Activated gamma-delta T cell treated with Interleukin-2 at 50 U/mL for 16 hours (primary cell): Measurements from ENCODE around the gene INPP5J.
"Not testable (repeated sequence)": the region's sequence is repeated elsewhere in the genome, so short reads cannot be mapped to it uniquely, and the experiment has no call there.

ENCODE experiments used
- DNase-seq: peaks from one replicate; pipeline ENCODE4 v3.0.0-alpha.2; 2020

INPP5J gene

DNA sequence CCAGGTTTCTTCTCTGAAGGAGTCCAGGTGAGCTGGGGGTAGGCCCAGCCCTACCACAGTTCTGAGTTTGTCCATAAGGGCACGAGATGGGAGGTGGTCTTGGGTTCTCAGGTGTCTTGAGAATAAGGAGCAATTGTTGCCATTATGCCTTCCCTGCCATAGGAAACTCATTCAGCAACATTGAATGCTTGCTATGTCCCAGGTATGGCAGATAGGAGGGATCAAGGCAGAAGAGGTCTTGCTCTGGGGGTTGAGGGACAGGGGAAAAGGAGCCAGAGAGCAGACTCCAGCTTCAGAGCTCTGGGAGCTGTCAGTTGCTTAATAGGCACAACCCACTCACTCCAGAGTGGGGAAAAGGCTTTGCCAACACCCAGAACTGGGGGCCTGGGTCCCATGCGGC lies 19.7 kb upstream of the INPP5J start:
- DNase-seq, result no peak

DNA sequence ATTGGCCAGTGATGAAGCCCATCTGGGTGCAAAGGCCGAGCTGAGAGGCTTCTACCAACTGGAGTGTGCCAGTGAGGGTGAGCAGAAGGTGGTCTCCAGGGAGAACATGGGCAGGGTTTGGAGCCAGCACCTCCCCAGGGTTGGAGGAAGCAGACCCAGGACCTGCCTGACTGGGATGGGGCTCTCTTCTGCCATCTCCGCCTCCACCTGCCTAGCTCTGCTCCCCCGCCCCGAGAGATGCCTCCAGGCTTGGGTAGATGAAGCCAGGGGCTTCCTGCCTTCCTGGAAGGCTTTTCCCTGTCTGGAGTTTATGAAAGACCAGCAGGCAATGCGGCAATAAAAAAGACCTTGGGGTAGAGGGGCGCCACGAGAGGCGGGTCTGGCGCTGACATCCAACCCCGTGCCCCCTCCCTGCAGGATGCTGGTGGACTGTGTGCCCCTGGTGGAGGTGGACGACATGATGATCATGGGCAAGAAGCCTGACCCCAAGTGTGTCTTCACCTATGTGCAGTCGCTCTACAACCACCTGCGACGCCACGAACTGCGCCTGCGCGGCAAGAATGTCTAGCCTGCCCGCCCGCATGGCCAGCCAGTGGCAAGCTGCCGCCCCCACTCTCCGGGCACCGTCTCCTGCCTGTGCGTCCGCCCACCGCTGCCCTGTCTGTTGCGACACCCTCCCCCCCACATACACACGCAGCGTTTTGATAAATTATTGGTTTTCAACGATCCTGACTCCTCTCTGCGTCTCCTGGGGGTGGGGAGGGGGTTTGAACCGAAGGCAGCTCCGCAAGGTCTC lies 18.7 kb upstream of the INPP5J start:
- DNase-seq, result no peak

DNA sequence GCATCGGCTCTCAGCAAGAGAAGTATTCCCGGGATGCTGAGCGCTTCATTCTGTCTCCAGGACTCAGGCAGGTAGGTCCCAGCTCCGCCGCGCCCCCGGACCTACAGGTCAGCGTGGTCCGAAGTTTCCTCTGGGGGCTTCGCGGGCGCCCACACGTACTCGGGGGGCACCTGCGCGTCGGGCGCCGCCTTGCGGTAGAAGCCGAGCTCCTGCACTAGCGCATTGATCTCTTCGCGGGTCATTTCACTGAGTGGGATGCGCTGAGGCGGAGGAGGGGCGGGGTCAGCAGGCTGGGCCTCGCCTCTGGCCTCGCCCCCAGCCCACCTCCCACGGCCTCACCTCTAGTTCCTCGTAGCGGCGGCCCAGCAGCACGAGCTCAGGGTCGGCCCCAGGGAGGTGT lies 17.9 kb upstream of the INPP5J start:
- DNase-seq, result no peak

DNA sequence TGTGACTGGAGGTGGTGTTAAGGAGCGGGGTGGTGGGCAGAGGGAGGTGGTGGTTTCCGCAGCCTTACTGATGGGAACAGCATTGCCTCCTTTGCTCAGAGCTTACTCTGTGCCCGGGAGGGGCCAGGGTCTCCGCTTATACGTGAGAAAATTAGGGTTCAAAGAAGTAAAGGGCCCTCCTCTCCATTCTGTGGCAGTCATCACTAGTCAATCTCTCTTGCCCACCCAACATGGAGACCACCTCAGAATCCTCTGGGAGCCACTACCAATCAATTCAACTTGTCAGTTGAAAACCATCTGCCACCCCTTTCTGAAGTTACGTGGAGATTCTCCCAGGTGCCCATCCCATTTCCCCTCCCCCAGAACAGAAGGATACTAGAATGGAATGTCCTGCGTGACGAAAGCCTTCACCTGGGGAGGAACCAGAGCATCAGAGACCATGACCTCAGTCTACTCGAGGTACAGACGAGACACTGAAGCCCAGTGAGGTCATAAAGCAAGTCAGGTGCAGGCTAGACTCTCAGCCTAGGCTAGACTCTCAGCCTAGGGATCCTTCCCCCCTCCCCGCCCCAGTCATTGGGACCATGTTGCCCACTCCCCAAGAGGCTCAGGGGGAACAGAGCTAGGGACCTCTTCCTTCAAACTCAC lies 17.4 kb upstream of the INPP5J start:
- DNase-seq, result no peak

DNA sequence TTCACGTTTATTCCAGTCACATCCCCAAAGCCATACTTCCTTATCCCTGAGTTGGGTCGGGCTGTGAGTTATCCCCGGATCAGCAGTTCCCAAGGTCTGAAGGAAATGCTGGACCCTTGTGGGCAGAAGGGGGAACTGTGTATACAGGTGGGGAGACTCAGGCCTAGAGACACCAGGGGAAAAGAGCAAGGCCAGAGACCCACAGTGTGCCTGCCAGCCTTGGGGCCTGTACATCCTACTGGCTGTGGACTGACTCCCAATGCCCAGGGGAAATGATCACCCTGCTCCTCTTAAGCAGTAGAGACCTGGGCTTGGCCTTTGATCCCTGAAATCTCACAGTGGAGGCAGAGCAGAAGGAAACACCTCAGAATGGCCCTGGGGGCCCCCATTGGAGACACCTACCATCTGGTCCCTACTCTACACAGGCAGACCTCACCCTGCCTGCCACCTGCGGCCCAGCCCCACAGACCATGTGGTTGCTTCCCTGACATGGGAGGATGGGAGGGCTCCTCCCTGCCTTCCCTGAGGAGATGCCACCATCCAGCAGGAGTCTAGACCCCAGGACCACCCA lies 16.7 kb upstream of the INPP5J start:
- DNase-seq, result no peak

DNA sequence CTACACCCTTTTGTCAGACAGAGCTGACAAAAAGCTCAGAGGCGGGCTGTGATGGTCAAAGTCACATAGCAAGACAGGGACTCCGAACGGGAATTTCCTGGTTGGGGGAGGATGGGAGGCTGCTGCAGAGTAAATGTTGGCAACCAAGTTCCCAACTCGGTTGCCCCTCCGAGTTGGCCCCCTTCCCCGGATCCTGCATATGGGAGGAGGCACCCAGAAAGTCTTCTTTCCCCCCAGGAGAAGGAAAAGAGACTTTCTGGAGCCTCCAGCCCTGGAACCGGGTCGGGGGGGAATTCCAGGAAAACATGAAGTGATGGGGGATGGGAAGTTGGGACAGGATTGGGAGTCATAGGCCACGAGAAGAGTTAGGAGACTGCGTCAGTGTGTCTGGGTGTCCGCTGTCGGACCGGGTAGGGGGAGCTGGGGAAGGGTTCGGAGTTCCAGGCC lies 16.0 kb upstream of the INPP5J start:
- no peak for DNase-seq

DNA sequence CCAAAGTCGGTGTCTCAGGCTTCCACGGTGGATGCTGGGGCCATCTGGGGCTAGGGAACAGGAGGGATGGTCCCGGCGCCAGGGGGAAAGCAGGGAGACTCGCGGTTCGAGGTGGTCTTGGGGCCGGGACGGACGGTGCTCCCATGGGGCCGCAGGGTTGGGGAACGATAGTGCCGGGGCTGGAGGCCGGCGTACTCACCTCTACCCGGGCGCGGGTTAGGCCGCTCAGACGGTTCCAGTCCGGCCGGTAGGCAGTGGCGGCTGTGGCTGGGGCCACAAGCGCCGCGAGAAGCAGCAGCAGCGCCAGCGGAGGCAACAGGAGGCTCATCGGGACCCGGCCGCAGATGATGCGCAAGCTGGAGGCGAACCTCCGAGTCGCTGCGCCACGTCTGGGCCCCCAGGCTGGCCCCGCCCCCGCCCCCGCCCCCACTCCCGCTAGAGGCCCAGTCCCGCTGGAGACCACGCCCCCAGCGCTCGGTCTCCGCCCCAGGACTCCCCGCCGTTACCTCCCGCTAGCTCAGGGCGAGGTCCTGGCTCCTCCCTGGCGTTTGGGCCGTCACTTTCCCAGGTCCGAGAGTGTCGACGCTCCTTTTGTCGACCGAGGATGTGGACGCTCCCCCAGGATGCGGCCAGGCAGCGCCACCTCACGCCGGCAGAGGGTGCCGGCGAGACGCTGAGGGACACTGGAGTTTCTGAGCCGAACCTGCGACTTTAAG lies 15.4 kb upstream of the INPP5J start, which contains the start of gene SELENOM:
SELENOM (minus strand) TSS at position 391 of the 716 bp plus-strand sequence; CDS start at position 328, 63 bp downstream.
- DNase-seq, result peak; percentile 78

DNA sequence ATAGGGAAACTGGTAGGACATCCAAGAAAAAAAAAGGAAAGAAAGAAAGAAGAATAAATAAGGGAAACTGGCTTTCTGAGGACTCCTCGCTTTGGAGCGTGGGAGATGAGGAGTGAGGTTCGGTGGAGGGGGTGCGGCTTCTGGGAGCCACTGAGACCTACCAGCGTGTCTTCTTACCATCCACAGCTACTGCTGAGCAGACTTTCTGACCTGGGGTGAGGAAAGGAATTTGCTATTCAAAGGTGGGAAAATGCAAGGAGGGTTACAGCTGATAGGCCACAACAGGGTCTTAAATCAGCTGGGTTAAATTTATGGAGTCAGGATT lies 14.9 kb upstream of the INPP5J start:
- DNase-seq, result no peak

DNA sequence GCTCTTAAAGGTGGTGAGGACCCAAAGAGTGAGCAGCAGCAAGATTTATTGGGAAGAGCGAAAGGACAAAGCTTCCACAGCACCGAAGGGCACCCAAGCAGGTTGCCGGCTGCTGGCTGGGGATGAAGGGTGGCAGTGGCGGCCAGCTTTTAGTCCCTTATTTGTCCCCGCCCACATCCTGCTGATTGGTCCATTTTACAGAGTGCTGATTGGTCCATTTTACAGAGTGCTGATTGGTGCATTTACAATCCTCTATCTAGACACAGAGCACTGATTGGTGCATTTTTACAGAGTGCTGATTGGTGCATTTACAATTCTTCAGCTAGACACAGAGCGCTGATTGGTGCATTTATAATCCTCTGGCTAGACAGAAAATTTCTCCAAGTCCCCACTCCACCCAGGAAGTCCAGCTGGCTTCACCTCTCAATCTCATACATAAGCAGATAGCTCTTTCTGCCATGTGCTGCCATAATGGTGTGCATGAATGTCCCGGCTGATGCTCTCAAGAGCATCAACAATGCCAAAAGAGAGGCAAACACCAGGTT lies 10.1 kb upstream of the INPP5J start:
- DNase-seq, result not testable (repeated sequence)

DNA sequence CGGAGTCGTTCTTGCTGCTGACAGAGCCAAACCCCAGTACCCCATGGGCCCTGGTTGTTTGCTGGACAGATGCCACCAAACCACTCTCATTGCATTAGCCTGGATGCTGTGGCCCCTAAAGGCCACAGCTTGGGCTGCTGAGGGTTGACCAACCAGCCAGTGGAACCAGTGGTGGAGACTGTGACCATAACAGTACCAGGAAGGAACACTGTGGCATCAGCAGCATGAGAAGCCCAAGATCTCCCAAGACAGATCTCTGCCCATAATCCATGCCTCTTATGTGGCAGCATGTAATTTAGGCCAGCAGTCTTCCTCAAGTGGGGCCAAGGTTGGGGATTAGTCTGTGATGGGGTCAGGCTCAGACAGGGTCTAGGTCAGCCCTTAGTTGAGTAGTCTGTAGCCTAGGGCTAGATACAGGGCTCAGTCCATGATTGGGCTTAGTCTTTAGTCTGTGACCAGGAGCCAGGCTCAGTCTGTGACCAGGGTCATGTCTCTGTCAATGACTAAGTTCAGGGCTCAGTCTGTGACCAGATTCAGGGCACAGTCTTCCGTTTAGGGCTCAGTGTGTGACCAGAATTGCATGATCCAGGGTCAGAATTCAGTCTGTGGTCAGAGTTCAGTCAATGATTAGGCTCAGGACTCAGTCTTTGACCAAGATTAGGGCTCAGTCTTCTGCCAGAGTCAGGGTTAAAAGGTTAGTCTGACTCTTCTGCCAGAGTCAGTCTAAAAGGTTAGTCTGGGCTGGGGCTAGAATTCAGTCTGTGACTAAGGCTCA lies 4.5 kb upstream of the INPP5J start:
- DNase-seq, result no peak

DNA sequence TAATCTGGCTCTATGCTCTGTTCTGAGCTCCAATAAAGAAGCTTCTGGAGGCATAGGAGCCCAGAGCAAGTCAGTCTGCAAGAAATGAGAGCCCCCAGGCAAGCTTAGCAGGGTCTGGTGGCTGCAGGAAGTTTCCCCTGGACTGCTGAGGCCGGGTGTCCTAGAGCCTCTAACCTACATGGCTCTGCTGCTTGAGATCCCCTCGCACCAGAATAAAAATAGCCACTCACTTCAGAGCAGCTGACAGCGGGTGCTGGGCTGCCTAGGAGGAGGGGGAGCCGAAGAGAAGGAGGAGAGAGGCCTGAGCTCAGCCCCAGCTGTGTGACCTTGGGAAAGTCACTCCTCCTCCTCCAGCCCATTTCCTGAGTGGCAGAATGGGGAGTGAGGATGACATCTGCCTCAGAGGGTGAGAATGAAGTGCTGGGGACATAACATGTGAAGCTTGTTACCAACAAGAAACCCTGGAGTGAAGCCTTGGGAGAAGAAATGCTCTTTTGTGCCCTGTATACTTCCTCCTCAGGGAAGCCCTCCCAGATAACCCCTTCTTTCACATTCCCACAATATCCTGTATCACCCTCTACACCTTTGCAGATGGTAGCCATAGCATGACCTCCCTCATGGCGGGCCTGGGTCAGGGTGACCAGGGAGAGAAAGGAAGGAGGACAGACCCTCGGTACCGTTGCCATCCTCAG lies 3.6 kb upstream of the INPP5J start:
- DNase-seq, result no peak

DNA sequence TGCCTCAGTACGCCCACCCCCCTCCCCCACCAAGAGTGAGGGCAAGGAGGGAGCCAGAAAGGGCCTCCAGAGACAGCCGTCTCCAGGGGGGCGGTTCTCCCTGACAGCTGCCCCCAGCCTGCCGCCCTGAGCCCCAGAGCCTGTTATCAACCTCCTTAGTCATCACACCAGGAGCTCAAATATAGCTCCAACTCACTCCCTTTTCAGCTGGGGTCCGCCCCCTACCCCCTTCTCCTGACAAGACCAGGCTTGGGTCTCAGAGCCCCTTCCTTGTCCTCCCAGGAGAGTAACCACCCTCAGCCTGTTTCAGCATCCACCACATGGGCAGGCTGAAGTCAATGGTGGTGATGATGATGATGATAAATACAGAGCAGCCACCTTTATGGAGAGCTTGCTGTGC lies 2.5 kb upstream of the INPP5J start:
- DNase-seq, result no peak

DNA sequence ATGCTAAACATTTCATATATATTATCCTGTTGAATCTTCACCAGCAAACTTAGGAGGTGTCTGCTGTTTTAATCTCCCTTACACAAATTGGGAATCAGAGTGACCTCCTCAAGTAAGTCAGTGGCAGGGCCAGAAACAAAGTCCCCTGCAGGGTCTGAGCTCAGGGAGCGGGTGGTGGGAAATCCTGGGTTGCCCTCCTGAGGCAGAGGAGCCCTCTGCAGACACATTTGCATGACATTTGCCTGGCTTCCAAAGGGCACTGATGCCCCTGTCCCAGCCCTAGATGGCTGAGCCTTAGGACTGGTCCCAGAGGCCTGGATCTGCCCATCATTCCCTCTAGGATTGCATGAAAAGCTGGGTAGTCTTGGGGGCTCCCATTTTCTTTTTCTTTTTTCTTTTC lies 2.1 kb upstream of the INPP5J start:
- no peak for DNase-seq

DNA sequence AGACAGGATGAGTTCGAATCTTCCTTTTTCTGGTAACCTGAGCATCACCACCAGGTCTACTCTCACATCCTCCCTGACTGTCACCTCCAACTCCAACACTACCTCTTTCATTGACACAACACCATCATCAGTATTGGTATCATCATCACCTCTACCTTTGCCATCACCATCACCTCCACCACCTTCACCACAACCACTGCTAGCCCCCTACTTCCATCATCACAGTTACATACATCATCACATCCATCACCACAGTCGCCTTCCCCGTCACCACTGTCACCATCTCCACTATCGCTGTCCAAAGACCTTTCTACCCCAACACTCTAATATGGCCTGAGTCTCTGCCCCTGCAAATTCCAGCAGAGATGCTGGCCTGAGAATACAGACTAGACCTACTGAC lies 1.4 kb upstream of the INPP5J start:
- DNase-seq, result no peak

DNA sequence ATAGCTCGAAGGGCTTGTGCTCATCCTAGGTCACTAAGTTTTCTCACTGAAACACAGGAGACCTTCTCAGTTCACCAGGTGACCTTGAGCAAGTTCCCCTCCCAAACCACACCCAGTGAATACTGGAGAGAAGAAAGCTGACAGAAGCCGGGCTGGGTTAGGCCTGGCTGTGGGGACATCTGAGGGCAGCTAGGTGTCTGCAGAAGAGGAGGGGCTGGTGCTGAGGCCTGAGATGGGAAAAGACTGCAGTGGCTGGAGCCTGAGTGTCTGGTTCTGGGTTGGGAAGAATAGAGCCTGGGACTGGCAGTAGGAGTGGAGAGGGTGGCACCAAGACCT lies 602 bp upstream of the INPP5J start:
- no peak for DNase-seq

DNA sequence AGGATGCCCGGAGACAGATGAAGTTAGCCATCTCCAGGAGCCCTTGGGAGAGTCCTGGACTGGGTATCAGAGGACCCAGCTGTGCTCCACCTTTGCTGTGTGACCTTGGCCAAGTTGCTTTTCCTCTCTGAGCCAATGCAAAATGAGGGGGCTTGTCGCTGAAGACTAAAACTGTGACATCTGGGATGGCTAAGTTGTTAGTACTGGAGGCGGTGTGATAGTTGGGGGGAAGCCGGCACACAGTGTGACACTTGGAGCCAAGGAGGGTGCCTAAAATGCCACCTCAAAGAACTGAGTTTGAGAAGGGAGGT lies 481 bp downstream of the INPP5J start:
- DNase-seq, result no peak

DNA sequence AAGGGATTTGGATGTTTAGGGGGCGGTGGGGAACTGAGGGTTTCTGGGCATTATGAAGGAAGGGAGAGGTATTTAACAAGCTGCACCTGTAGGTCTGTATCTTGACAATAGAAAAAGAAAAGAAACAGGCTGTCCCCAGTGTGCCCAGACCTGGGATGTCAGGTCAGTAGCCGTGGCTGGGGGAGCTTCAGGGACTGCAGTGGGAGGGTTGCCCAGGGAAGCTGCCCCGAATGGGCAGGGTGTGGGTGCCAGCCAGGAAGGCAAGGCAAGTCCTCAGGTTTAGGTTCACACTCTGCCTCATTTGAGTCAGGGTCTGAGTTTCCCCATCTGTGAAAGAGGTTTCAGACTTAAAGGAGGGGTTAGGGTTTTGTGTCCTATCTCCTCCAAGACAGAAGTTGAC lies 1.5 kb downstream of the INPP5J start:
- DNase-seq, result no peak

DNA sequence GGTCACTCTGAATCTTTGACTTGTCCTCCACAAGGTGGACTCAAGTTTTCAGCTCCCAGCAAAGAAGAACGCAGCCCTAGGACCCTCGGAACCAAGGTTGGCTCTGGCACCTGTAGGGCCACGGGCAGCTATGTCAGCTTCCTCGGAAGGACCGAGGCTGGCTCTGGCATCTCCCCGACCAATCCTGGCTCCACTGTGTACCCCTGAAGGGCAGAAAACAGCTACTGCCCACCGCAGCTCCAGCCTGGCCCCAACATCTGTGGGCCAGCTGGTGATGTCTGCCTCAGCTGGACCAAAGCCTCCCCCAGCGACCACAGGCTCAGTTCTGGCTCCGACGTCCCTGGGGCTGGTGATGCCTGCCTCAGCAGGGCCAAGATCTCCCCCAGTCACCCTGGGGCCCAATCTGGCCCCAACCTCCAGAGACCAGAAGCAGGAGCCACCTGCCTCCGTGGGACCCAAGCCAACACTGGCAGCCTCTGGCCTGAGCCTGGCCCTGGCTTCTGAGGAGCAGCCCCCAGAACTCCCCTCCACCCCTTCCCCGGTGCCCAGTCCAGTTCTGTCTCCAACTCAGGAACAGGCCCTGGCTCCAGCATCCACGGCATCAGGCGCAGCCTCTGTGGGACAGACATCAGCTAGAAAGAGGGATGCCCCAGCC lies 2.2 kb downstream of the INPP5J start:
- no peak for DNase-seq

DNA sequence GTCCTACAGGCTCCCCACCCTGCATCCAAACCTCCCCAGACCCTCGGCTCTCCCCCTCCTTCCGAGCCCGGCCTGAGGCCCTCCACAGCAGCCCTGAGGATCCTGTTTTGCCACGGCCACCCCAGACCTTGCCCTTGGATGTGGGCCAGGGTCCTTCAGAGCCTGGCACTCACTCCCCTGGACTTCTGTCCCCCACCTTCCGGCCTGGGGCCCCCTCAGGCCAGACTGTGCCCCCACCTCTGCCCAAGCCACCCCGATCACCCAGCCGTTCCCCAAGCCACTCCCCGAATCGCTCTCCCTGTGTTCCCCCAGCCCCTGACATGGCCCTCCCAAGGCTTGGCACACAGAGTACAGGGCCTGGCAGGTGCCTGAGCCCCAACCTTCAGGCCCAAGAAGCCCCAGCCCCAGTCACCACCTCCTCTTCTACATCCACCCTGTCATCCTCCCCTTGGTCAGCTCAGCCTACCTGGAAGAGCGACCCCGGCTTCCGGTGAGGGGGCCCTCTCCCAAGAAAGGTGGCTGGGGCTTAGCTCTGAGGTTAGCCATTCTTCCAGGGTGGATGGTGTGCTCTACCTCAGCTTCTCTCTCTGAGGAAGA lies 2.9 kb downstream of the INPP5J start:
- no peak for DNase-seq

DNA sequence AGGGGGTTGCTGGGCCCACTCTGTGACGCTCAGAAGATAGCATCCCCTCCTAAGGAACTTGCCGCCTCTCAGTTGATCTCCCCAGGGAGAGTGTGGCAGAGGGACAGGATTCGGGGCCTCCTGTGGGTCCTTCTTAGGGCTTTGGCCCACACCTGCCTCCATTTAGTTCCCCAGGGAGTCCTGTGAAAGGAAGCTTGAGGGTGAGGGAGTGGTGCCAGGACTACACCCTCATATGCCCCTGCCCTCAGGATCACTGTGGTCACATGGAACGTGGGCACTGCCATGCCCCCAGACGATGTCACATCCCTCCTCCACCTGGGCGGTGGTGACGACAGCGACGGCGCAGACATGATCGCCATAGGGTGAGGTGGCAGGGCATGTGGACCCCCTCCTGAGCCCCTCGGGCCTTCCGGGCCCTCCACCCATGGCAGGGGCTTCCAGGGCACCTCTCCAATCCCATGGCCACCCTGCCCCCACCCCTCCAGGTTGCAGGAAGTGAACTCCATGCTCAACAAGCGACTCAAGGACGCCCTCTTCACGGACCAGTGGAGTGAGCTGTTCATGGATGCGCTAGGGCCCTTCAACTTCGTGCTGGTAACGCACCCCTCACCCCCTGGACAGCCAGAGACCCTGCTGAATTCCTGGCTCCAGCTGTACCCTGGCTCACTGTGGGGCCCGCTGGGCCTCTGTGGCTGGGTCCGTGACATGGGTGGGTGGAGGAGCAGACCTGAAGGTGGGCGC lies 3.5 kb downstream of the INPP5J start:
- DNase-seq, result no peak

DNA sequence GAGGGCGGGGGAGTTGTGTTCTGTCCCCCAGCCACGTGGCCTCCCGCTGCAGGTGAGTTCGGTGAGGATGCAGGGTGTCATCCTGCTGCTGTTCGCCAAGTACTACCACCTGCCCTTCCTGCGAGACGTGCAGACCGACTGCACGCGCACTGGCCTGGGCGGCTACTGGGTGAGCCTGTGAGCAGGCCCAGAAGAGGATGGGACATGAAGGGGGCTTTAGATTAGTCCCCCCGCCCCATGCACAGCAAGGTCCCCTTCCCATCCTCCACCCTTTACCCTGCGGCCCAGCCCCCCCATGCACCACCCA lies 4.1 kb downstream of the INPP5J start:
- DNase-seq, result no peak
